ENCODE measurements around the gene GP2. TPM values are rescaled to one million over a fixed set of nuclear protein-coding genes. Genes with fewer than 3 reads are reported as not detected.

GP2 gene
- total and polyA plus RNA-seq, 12 donors, result 0.48 to 9.0 (median 2.8) TPM; not detected in 7

GRCh38 chr16:20352615-20353014 lies 25.3 kb upstream of the GP2 start, which contains the start of gene UMOD:
TSS of gene UMOD (minus strand) at chr16:20352715. CDS start at chr16:20350737, 1,978 bp downstream.
- H3K27me3 ChIP-seq, result peaks cover 4% of the 10 kb centered on the region
- no peak within 1 kb of the TSS for H3K27ac ChIP-seq
- no peak within 1 kb of the TSS for H3K4me3 ChIP-seq
- WGBS, 4 donors, result 61 to 70% (median 69%) methylated on average over 2 of the region's 2 CpGs
- no peaks in the 10 kb centered on the region for H3K36me3 ChIP-seq (replicated peaks in 1 of 2)
- no peak for DNase-seq
- TF ChIP-seq POLR2A (IDR thresholded peaks at IDR 0.05), result no peak
- no peak for TF ChIP-seq CTCF (IDR thresholded peaks at IDR 0.05)
- intact Hi-C loops (cut with DNase I), result no loop called here
- H3K9me3 ChIP-seq (replicated peaks in 1 of 3), result no peaks in the 10 kb centered on the region
- no peaks in the 10 kb centered on the region for H3K4me1 ChIP-seq (replicated peaks in 1 of 2)

- TF ChIP-seq CTCF (IDR thresholded peaks at IDR 0.05) (no peak), POLR2A (IDR thresholded peaks at IDR 0.05) (no peak)
- Histone ChIP-seq H3K9me3 (replicated peaks in 1 of 3) (no peaks in the 10 kb centered on the region), H3K4me3 (no peak overlapping the region), H3K4me1 (replicated peaks in 1 of 2) (no peaks in the 10 kb centered on the region), H3K36me3 (replicated peaks in 1 of 2) (no peaks in the 10 kb centered on the region), H3K27ac (no peak overlapping the region), H3K27me3 (no peaks in the 10 kb centered on the region)
- no peak for DNase-seq
- WGBS, 4 donors, result 67 to 74% (median 69%) methylated on average over 6 of the region's 6 CpGs
- intact Hi-C loops (cut with DNase I), result no loop called here
Measured at GRCh38 chr16:20349615-20350014, 22.3 kb upstream of the GP2 start.

GRCh38 chr16:20348365-20349185 lies 21.3 kb upstream of the GP2 start:
- TF ChIP-seq CTCF (IDR thresholded peaks at IDR 0.05) (no peak), POLR2A (IDR thresholded peaks at IDR 0.05) (no peak)
- no peaks in the 10 kb centered on the region for H3K36me3 ChIP-seq (replicated peaks in 1 of 2)
- H3K27ac ChIP-seq, result no peak overlapping the region
- H3K4me1 ChIP-seq (replicated peaks in 1 of 2), result no peaks in the 10 kb centered on the region
- WGBS, 4 donors, result 19 to 29% (median 25%) methylated on average over 27 to 77 of the region's 77 CpGs
- H3K4me3 ChIP-seq, result no peak overlapping the region
- intact Hi-C loops (cut with DNase I), result no loop called here
- H3K27me3 ChIP-seq, result no peaks in the 10 kb centered on the region
- H3K9me3 ChIP-seq (replicated peaks in 1 of 3), result no peaks in the 10 kb centered on the region
- DNase-seq, result peak in 1 of 7 donors; percentile 13

- H3K27me3 ChIP-seq, result no peaks in the 10 kb centered on the region
- no peak for DNase-seq
- no peaks in the 10 kb centered on the region for H3K36me3 ChIP-seq (replicated peaks in 1 of 2)
- intact Hi-C loops (cut with DNase I), result no loop called here
- H3K9me3 ChIP-seq (replicated peaks in 1 of 3), result no peaks in the 10 kb centered on the region
- no peak for TF ChIP-seq POLR2A (IDR thresholded peaks at IDR 0.05)
- no peak for TF ChIP-seq CTCF (IDR thresholded peaks at IDR 0.05)
- no peaks in the 10 kb centered on the region for H3K4me1 ChIP-seq (replicated peaks in 1 of 2)
- H3K4me3 ChIP-seq, result no peak overlapping the region
- no peak overlapping the region for H3K27ac ChIP-seq
- 50 to 77% (median 56%) methylated on average over 7 to 12 of the region's 12 CpGs for WGBS, 4 donors
Measured at GRCh38 chr16:20347666-20348364, 20.5 kb upstream of the GP2 start.
